Suppressor macrophage treated with lipopolysaccharide for 4 hours (primary cell): ENCODE measurements around the gene TMEM59L.

ENCODE experiments used
- DNase-seq: peaks from one replicate; pipeline ENCODE4 v3.0.0-alpha.2; 2020

Gene TMEM59L

GRCh38 chr19:18639706-18640243, 27.1 kb downstream of the TMEM59L start:
- no peak for DNase-seq

- peak; percentile 67 for DNase-seq
Measured at GRCh38 chr19:18644196-18645034, 31.7 kb downstream of the TMEM59L start.

DNA sequence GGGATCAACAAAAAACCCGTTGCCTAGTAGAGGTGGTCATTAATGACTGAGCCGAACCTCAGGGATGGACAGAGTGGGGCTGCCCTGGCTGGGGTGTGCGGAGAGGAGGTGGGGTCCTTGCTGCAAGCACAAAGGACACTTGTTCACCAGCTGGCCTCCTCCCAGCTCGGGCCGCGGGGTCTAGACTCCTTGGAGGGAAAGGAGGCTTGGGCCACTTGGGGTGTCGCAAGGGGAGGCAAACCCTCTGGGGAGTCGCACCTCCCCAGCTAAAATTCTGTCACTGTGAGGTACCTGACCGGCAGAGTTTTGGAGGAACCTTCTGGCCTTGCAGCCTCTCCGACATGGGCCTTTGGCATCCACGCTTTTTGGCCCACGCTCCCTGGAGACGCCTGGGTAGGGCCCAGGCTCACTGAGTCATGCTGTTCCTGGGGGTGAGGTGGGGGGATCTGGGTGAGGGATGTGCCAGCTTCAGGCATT, 32.4 kb downstream of the TMEM59L start:
- DNase-seq, result no peak

- no peak for DNase-seq
Measured at GRCh38 chr19:18646535-18647370, 34.1 kb downstream of the TMEM59L start.

DNA sequence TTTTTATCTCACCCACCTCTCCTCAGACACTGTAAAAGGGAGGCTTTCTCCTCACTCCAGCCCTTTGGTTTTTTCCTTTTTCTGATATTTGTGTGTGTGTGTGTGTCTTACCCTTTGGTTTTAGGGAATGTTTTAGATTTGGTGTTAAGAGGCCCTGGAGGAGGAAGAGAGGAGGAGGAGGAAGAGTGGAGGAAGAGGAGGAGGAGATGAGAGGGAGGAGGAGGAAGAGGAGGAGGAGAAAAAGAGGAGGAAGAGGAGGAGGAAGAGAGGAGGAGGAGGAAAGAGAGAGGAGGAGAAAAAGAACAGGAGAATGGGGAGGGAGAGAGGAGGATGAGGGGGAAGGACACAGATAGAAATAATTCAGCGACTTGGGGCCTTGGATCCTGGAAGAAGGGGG, 34.7 kb downstream of the TMEM59L start:
- DNase-seq, result no peak

GRCh38 chr19:18647807-18648206, 35.1 kb downstream of the TMEM59L start:
- DNase-seq, result no peak

- DNase-seq, result no peak
Measured at GRCh38 chr19:18648973-18649315, 36.3 kb downstream of the TMEM59L start.

DNA sequence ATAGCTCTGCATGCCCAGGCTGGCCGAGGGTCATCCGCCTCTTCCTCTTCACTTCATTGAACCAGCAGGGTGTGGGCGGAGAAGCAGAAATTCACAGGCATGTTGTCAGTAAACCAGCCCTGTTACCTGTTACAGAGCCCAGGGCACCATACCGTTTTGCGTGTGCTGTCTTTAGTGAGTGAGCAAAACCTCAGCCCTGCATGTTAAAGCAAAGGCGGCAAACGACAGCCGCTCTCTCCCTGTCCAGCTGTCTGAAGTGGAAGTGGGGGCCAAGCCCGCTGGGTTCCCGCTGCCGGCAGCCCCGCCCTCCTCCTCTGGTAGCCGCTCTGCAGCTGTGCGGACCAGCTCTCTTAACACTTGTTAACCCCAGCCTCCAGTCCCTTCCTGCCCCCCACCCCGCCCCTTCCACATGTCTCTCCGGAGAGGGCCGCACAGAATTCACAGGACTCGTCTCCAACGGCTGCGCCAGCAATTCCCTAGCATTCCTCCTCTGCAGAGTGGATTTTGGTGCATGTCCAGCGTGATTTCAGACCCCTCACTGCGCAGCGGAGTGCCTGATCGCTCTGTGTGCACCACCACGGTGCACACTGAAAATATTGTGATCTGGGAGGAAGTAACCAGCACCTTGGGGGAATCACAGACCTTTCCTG, 36.8 kb downstream of the TMEM59L start:
- DNase-seq, result peak; percentile 34

DNA sequence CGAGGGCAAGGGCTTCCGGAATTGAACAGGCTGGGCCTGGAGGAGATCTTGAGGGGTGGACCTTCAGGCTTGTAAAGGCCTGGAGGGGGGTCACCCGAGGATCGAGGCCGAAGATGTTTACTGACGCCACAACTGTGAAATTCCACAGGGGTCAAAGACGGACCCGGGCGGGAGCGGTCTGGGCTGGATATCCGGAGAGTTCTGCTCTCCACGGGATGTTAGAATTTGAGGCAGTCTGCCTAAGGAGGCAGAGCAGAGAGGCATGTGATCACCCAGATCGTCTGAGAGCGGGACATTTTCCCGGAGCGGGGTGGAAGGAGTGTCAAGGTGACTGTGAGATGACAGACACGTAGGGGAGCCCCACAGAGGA, 37.3 kb downstream of the TMEM59L start:
- DNase-seq, result no peak

DNA sequence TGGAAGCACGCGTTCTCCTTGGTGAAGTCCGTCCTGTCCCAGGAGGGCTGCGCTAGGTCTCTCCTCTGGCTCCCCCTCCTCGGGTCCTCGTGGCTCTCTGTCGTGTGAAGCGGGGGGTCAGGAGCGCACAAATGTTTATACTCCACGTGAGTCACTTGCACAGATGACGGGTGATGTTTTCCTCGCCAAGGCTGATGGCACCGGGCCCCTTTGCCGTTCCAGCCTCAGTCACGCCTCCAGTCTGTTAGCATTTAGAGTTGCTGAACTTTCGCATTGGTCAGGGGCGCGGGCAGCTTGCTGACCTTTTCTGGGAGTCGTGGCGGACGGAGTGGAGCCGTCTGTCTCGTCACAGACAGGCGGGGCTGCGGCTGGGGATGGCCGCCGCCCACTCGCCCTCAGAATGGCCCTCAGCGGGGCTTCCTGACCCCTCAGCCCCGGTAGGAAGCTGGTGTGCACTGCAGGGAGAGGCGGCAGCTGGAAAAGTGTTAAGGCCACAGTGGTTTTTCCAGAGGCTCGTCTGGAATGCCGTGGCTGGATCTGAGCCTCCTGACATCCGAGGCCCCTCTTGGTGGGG, 37.9 kb downstream of the TMEM59L start:
- no peak for DNase-seq

DNA sequence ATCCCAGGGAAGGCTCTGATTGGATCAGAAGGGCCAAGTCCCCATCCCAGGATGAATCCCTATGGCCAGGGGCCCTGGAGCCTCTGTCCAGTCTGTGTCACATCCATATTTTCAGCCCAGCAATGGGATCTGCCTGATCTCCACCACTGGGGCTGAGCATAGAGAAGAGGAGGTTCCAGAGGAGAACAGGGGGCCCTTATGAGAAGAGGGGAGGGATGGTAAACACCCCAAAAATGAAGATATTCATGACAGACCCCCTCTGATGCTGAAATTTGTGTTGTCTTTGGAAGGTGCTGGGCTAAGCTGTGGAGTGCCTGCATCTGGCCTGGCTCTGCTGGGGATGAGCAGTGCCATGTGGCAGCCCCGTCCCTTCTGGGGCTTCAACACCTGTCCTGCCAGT, 38.6 kb downstream of the TMEM59L start:
- DNase-seq, result no peak

DNA sequence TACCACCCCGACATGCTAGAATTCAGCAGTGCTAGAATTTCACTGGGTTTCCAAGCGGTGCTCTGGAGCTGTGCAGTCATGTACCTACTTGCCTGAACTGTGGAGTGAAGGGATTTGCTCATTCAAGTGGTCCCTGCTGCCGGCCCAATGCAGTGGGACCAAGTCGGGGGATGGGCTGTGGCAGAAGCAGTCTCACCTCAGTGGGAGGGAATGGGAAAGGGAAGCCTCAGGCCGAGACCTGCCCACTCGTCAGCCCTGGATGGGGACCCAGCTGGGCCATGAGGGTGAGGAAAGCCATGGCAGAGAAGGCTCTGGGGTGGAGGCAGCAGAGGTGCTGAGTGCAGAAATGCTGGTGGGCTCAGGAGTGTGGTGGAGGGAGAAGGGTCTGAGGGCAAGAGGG, 39.1 kb downstream of the TMEM59L start:
- no peak for DNase-seq

GRCh38 chr19:18653853-18654252, 41.2 kb downstream of the TMEM59L start:
- no peak for DNase-seq

DNA sequence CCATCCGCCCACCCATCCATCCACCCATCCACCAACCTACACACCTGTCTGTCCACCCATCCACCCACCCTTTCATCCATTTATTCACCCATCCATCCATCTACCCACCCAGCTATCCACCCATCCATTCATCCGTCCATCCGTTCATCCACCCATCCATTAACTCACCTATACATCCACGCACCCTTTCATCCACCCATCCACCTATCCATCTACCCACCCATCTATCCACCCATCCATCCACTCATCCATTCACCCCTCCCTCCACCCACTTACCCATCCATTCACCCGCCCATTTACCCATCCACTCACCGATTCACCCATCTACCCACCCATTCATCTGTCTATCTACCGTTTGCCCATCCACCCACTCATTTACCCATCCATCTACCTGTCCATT, 41.8 kb downstream of the TMEM59L start:
- no peak for DNase-seq

DNA sequence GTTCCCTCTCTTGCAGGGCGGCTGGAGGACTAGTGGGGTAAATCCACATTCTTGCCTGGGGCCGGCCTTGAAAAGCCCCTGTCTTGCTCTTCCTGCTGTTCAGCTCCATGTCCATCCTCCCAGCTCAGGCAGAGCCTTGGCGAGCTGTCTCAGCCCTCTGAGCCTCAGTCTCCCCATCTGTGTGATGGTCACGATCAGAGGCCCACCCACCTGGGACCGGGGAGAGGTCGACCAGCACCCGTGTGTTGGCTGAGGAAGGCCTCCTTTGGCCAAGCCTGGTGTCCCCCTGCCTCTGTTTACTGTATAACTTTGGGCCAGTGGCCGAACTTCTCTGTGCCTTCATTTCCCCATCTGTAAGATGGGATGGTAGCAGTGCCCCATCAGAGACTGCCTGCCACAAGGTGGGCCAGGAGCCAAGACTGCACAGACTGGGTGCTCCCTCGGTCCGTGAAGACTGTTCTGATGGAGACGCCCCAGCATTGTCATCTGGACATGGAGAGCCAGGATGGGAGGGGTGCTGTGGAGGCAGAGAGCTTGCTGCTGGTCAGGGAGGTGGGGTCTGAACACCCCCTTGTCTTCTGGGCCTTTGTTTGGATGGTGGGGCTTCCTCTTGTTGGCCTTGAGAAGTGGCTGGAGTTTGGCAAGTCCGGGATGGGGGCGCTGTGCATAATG, 42.6 kb downstream of the TMEM59L start:
- no peak for DNase-seq

- no peak for DNase-seq
Measured at GRCh38 chr19:18656337-18657086, 43.8 kb downstream of the TMEM59L start.

GRCh38 chr19:18657590-18658365, 45.1 kb downstream of the TMEM59L start:
- DNase-seq, result no peak

- no peak for DNase-seq
Measured at GRCh38 chr19:18658366-18658855, 45.7 kb downstream of the TMEM59L start.

DNA sequence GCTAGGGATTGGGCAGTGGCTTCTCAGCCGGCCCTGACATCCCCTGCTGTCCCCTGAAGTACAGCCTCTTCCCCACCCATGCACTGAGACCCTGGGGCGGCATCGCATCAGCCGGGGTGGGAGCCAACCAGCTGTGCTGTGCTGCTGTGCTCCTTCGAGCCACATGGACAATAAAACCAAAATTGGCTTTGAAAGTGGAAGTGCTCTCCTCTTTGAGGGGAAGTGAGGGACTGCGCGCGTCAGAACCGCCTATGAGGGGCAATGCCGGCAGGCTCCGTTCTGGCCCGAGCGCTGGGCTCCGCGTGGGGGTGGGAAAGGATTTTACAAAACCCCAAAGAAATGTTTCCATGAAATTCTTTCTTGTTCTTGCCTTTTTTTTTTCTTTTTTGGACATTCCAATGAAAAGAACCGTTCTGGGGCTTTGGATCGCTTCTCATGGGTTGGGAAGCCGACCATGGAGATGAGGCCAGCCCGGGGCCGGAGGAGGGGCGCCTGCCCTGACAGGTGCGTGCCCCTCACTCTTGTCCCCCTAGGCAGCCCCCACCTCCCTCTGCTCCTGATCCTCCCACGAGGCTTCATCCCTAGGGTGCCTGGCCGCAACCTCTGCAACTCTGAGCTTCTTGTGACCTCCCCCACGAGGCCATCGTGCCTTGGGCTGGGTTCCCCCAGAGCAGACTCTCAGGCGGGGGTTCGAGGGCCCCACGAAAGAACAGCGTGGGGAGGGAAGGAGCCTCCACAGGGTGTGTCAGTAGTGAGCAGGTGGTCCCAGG, 46.8 kb downstream of the TMEM59L start:
- DNase-seq, result peak; percentile 83
